Measurements from ENCODE around the gene EIF2B4. TPM values are rescaled to one million over a fixed set of nuclear protein-coding genes. Genes with fewer than 3 reads are reported as not detected.

EIF2B4 gene
- total and polyA plus RNA-seq, 2 of the 8 experiments (the other 6 are each of a cell fraction or from before 2014, with no cell fraction given), result 60.0 to 63.2 TPM

DNA sequence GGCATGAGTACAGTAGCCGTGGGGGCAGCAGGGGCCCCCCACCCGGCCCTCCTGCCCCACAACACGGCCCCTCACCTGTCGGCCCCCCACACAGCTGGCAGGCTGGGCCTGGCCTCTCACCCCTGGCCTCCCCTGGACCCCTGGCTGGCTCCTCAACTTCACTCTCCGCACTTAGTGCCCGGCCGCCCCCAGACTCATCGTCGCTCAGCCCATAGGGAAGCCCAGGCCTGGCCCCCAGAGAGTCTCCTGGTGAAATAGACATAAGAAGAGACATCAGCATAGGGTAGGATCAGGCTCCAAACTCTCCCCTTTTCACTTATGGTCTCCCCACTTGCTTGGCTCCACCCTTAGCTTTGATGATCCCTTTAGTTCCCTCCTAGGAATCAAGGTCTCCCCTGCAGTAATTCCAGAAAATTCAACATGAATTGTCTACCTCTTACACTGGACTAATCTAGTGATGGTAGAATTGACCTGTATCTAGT, 8.7 kb upstream of the EIF2B4 start:
- no peak overlapping the region for H3K27ac ChIP-seq (ENCODE audit: low read depth, low read length)
- no peak for TF ChIP-seq CTCF (IDR thresholded peaks at IDR 0.05; ENCODE audit: control extremely low read depth in 1 of 3, insufficient read depth in 1 of 3, low read depth in 1 of 3, low read length in 3 of 3)
- TF ChIP-seq USF2 (IDR thresholded peaks at IDR 0.05; ENCODE audit: low read length), result no peak
- no peak for TF ChIP-seq ATF3 (IDR thresholded peaks at IDR 0.05; ENCODE audit: insufficient read depth, low read depth, low read length)
- TF ChIP-seq CHD1 (IDR thresholded peaks at IDR 0.05; ENCODE audit: low read depth, low read length), result no peak
- TF ChIP-seq SIX5 (IDR thresholded peaks at IDR 0.05; ENCODE audit: low read depth, low read length), result no peak
- no peak for TF ChIP-seq ZNF274 (IDR thresholded peaks at IDR 0.05; ENCODE audit: borderline replicate concordance, extremely low read depth, low read length)
- TF ChIP-seq RXRA (IDR thresholded peaks at IDR 0.05; ENCODE audit: insufficient read depth, low read depth, low read length), result no peak
- no peak for TF ChIP-seq FOSL1 (IDR thresholded peaks at IDR 0.05; ENCODE audit: insufficient read depth, low read depth, low read length)

More for the DNA sequence above, 8.7 kb upstream of the EIF2B4 start:
- Histone ChIP-seq H3K4me3 (ENCODE audit: extremely low read depth in 1 of 4, insufficient read depth in 2 of 4, low read depth in 3 of 4, low read length in 4 of 4) (peak overlapping the region in 2 of 4 experiments; percentile 77 to 96; a peak in 3 of 8 replicates), H3K4me2 (ENCODE audit: insufficient read depth in 1 of 2, low read depth in 2 of 2, low read length in 2 of 2) (peak overlapping the region; percentile 88 to 96; a peak in 3 of 4 replicates), H3K14ac (ENCODE audit: insufficient read length) (no peak overlapping the region), H4K20me1 (replicated peaks in 1 of 2; ENCODE audit: control insufficient read depth in 1 of 2, insufficient read depth in 2 of 2, low read length in 2 of 2) (peaks cover 4 to 12% of the 10 kb centered on the region in 2 experiments), H3K56ac (replicated peaks; ENCODE audit: insufficient read length, low read depth, low read length) (no peak overlapping the region), H3K79me1 (ENCODE audit: low read depth, low read length) (peaks cover 5% of the 10 kb centered on the region; the same call in 1 of the 2 replicates), H2BK5ac (ENCODE audit: low read depth, low read length) (0 out of 2 replicates have a peak overlapping the region, but pooled peaks have one; percentile 5), H3K23me2 (ENCODE audit: low read depth, low read length) (peaks cover 7% of the 10 kb centered on the region), H3K36me3 (ENCODE audit: control insufficient read depth in 2 of 4, insufficient read depth in 4 of 4, low read length in 3 of 4) (peaks cover 43 to 68% (median 59%) of the 10 kb centered on the region in 4 experiments), H3K9ac (replicated peaks in 1 of 4; ENCODE audit: extremely low read depth in 1 of 4, low read depth in 3 of 4, low read length in 3 of 4) (no peak overlapping the region), H4K5ac (ENCODE audit: insufficient read length, low read depth, low read length) (no peak overlapping the region), H3K23ac (ENCODE audit: insufficient read length) (no peak overlapping the region), H3K4me1 (replicated peaks in 1 of 4; ENCODE audit: control insufficient read depth in 3 of 4, insufficient read depth in 4 of 4, low read length in 3 of 4) (peaks cover 0 to 8% (median 2%) of the 10 kb centered on the region in 4 experiments; a peak in 5 of 7 replicates), H3K9me3 (ENCODE audit: insufficient read depth in 2 of 2, low read depth in 1 of 2, low read length in 1 of 2) (no peaks in the 10 kb centered on the region), H3K79me2 (ENCODE audit: control insufficient read depth in 1 of 2, insufficient read depth in 2 of 2, low read length in 2 of 2) (peaks cover 0 to 12% of the 10 kb centered on the region in 2 experiments; a peak in 2 of 4 replicates), H4K91ac (replicated peaks; ENCODE audit: insufficient read length, low read length) (no peak overlapping the region), H3K4ac (replicated peaks; ENCODE audit: insufficient read length, low read depth, low read length) (no peak overlapping the region), H2AK5ac (ENCODE audit: low read depth, low read length) (no peak overlapping the region), H3K18ac (ENCODE audit: extremely low read depth, low read length) (no peak overlapping the region), H2BK15ac (ENCODE audit: low read length) (no peak overlapping the region), H3K27me3 (replicated peaks in 1 of 4; ENCODE audit: control insufficient read depth in 3 of 4, extremely low read depth in 1 of 4, insufficient read depth in 3 of 4, low read length in 3 of 4) (no peaks in the 10 kb centered on the region), H2AFZ (ENCODE audit: low read length) (no peak overlapping the region), H2BK120ac (replicated peaks; ENCODE audit: low read depth, low read length) (no peak overlapping the region), H2BK12ac (ENCODE audit: low read depth, low read length) (no peak overlapping the region), H4K8ac (ENCODE audit: extremely low read depth, insufficient read depth, low read length) (peak overlapping the region; percentile 75), H2BK20ac (ENCODE audit: low read length) (no peak overlapping the region)
- POLR2A ChIA-PET (ENCODE audit: partially characterized antibody), result interaction anchor here (0.8 to 9.5 kb wide), 15 partner anchors 7 to 250 kb away, joined by 3 to 114 read pairs (median 6); partner anchors contain the start of genes CCDC121, EIF2B4, GPN1 and GTF3C2
- DNase-seq (ENCODE audit: low read depth in 1 of 2, low spot score in 2 of 2) (no peak), FAIRE-seq (no peak)
- WGBS, 2 experiments (ENCODE audit: extremely low coverage in 1 of 2, insufficient coverage in 1 of 2, insufficient read length in 1 of 2, insufficient replicate concordance in 2 of 2, low coverage in 1 of 2, low lambda C conversion rate in 2 of 2, missing lambda C conversion rate in 1 of 2), result 96% methylated on average over 9 of the region's 9 CpGs; no CpG with 5 or more reads in 1 of the 2 experiments
- CTCF ChIA-PET (ENCODE audit: partially characterized antibody), result interaction anchor here (0.9 to 1.4 kb wide), 7 partner anchors 8 to 67 kb away, joined by 3 to 9 read pairs (median 3); partner anchors contain the start of gene GTF3C2
